ENCODE data around the gene HIPK2.
A peak's percentile ranks its signal among the peaks of the same experiment; 100 is the strongest.

The HIPK2 gene

DNA sequence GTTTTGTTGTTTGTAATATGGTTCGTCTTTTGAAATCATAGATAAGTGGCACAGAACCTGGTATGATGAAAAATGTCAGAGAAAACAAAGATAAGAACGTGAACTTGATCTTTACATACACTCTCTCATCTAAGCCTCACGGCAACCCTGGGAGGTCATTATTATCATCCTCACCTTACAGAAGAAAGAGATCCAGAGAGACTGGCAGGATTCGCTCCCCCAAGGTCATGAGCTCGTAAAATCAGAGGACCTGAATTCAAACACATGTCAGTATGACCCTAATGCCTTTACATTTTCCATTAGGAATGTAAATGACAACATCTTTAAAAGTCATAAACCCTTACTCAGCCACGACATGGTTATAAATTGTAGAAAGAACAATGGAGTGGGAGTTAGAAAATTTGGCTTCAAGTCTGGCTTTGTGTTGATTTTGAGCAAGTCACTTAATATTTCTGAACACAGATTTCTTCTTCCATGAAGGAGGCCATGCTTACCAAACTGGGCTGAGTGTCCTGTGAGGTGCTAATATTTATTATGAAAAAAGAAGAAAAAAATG lies 35.9 kb downstream of the HIPK2 start:
- TF ChIP-seq YY1 (IDR thresholded peaks at IDR 0.05; ENCODE audit: low read depth) (no peak), FOXM1 (IDR thresholded peaks at IDR 0.05; ENCODE audit: borderline replicate concordance, low read depth) (no peak), EP300 (IDR thresholded peaks at IDR 0.05; ENCODE audit: borderline replicate concordance) (no peak), NFIC (IDR thresholded peaks at IDR 0.05) (no peak), TCF12 (IDR thresholded peaks at IDR 0.05; ENCODE audit: low read depth) (no peak), RAD21 (IDR thresholded peaks at IDR 0.05; ENCODE audit: low read depth) (no peak)
- TF ChIP-seq, protein P1, sequence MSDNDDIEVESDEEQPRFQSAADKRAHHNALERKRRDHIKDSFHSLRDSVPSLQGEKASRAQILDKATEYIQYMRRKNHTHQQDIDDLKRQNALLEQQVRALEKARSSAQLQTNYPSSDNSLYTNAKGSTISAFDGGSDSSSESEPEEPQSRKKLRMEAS (IDR thresholded peaks at IDR 0.05): no peak
- TF ChIP-seq, protein P2, sequence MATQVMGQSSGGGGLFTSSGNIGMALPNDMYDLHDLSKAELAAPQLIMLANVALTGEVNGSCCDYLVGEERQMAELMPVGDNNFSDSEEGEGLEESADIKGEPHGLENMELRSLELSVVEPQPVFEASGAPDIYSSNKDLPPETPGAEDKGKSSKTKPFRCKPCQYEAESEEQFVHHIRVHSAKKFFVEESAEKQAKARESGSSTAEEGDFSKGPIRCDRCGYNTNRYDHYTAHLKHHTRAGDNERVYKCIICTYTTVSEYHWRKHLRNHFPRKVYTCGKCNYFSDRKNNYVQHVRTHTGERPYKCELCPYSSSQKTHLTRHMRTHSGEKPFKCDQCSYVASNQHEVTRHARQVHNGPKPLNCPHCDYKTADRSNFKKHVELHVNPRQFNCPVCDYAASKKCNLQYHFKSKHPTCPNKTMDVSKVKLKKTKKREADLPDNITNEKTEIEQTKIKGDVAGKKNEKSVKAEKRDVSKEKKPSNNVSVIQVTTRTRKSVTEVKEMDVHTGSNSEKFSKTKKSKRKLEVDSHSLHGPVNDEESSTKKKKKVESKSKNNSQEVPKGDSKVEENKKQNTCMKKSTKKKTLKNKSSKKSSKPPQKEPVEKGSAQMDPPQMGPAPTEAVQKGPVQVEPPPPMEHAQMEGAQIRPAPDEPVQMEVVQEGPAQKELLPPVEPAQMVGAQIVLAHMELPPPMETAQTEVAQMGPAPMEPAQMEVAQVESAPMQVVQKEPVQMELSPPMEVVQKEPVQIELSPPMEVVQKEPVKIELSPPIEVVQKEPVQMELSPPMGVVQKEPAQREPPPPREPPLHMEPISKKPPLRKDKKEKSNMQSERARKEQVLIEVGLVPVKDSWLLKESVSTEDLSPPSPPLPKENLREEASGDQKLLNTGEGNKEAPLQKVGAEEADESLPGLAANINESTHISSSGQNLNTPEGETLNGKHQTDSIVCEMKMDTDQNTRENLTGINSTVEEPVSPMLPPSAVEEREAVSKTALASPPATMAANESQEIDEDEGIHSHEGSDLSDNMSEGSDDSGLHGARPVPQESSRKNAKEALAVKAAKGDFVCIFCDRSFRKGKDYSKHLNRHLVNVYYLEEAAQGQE (IDR thresholded peaks at IDR 0.05; ENCODE audit: low read depth): no peak

DNA sequence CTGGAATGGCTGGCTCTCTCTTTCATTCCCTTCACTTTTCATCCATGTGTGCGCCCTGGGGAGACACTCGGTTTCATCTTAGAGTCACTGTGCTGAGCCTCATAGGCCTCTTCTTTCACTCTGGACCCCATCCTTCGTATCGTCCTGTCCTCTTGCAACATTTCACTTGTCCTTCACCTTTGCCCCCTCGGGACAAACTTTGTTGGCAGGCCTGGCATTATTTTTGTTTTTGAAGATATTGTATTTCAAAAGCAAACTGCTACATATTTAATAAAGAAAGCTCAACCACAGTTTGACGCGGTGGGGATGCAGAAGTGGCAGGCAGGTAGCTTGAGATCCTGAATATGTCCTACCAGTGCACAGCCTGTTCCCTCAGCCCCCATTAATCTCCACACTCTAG lies 36.6 kb downstream of the HIPK2 start:
- no peak for TF ChIP-seq TEAD4 (IDR thresholded peaks at IDR 0.05)

DNA sequence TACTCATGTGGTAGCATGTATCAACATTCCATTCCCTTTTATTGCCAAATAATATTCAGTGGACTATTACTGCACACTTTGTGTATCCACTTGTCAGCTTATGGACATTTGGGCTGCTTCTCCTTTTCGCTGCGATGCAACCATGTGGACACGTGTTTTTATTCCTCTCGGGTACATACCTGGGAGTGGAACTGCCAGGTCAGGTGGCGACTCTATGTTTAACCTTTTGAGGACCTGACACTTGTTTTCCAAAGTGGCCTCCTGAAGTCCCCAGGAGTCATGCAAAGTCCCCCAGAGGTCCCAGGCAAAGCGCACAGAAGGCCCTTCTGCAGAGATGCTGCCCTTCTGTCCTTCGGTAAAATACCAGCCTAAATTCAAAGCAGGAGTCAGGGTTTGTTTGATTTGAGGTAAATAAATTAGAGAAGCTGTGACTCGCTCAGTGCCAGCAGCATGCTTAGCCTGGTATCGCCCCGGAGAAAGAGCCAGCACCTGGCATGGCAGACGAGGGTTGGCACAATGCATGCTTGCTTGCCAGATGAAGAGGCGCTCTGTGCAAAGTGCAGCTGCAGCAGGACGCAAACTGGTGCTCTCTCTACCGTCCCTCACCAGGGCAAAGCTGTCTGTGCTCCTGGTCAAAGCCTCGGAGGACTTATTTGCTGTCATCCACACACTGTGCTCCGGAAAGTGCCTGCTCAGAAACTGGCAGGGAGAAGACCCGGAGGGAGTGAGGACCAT lies 37.8 kb downstream of the HIPK2 start:
- TF ChIP-seq FOXM1 (IDR thresholded peaks at IDR 0.05; ENCODE audit: borderline replicate concordance, low read depth) (no peak), NFIC (IDR thresholded peaks at IDR 0.05) (no peak), RAD21 (IDR thresholded peaks at IDR 0.05; ENCODE audit: low read depth) (no peak), CEBPB (IDR thresholded peaks at IDR 0.05) (no peak), ZBTB7A (IDR thresholded peaks at IDR 0.05; ENCODE audit: low read depth) (no peak), EP300 (IDR thresholded peaks at IDR 0.05; ENCODE audit: borderline replicate concordance) (no peak)
- TF ChIP-seq, protein P1 (IDR thresholded peaks at IDR 0.05): no peak
- TF ChIP-seq, protein P2 (IDR thresholded peaks at IDR 0.05; ENCODE audit: low read depth): no peak

DNA sequence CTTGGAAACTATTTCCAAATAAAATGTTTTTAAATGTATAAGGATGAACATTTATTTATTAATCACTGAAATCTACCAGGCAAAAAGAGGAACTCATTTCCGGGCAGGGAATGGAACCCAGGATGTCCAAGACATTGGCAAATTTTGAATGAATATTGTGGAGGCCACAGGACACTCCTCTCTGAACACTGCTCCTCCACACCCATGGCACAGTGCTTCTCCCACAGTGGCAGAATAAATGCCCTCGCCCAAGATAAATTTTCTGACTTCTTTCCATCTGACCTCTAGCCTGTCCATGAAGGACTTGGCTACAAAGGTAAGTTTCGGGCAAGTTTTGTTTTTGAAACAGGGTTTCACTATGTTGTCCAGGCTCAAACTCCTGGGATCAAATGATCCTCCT lies 39.0 kb downstream of the HIPK2 start:
- TF ChIP-seq YY1 (IDR thresholded peaks at IDR 0.05; ENCODE audit: low read depth) (no peak), NFIC (IDR thresholded peaks at IDR 0.05) (no peak), CEBPB (IDR thresholded peaks at IDR 0.05) (no peak), EP300 (IDR thresholded peaks at IDR 0.05; ENCODE audit: borderline replicate concordance) (no peak)
- TF ChIP-seq, protein P2 (IDR thresholded peaks at IDR 0.05; ENCODE audit: low read depth): no peak

DNA sequence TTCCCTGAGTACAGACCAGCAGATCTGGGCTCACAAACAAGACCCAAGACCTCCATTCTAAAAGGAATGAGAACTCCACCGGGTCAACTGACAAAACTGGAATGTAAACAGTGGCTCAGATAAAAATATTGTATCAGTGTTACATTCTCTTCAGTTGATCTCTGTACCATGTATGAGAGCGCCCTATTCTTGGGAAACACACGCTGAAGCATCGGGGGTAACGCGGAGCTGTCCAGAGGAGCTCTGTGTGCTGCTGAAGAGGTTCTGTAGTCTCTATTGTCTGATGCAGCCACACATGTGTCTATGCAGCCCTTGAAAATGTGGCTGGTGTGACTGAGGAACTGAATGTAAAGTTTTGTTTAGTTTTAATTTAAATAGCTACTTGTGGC lies 39.7 kb downstream of the HIPK2 start:
- TF ChIP-seq TCF12 (IDR thresholded peaks at IDR 0.05; ENCODE audit: low read depth) (no peak), EP300 (IDR thresholded peaks at IDR 0.05; ENCODE audit: borderline replicate concordance) (no peak), YY1 (IDR thresholded peaks at IDR 0.05; ENCODE audit: low read depth) (no peak), ZBTB7A (IDR thresholded peaks at IDR 0.05; ENCODE audit: low read depth) (no peak)
- TF ChIP-seq, protein P2 (IDR thresholded peaks at IDR 0.05; ENCODE audit: low read depth): peak; percentile 47; the same call in 1 of the 2 replicates
